22Rv1 (cell line): ENCODE results near the gene CXCL12.

ENCODE experiments used
- ZFX ChIP-seq: fragments of 450-650 bp; IDR thresholded peaks from 2 replicates; pipeline ENCODE4 v1.6.1; 2017; ENCODE audit warnings: antibody characterized with exemption, borderline replicate concordance
- TF ChIP-seq, protein P1 (sequence below): fragments of 450-650 bp; IDR thresholded peaks from 2 replicates; pipeline ENCODE4 v1.5.1; 2017; ENCODE audit warnings: mild to moderate bottlenecking

DNA sequence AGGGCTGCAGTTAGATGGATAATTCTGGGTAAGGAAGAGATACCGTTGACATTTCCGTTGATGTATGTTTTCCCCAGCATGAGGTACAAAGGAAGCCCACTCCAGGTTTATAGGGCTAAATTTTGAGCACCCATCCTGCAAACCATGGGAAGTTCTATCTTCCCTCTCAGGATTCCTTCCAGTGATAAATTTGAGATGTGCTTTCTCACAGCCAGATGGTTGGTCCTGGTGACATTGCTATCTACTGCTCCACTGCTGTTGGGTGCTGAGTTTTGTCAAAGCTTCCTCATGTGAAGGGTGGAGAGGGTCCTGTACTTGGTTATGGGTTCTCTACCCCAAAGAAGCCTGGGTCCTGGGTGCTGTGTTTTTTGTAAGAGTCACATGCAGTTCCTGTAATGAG is 57.4 kb downstream of the CXCL12 start:
- TF ChIP-seq, protein P1, sequence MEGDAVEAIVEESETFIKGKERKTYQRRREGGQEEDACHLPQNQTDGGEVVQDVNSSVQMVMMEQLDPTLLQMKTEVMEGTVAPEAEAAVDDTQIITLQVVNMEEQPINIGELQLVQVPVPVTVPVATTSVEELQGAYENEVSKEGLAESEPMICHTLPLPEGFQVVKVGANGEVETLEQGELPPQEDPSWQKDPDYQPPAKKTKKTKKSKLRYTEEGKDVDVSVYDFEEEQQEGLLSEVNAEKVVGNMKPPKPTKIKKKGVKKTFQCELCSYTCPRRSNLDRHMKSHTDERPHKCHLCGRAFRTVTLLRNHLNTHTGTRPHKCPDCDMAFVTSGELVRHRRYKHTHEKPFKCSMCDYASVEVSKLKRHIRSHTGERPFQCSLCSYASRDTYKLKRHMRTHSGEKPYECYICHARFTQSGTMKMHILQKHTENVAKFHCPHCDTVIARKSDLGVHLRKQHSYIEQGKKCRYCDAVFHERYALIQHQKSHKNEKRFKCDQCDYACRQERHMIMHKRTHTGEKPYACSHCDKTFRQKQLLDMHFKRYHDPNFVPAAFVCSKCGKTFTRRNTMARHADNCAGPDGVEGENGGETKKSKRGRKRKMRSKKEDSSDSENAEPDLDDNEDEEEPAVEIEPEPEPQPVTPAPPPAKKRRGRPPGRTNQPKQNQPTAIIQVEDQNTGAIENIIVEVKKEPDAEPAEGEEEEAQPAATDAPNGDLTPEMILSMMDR: no peak
- no peak for TF ChIP-seq ZFX
